Measurements from ENCODE around the gene CFAP61. TPM values are rescaled to one million over a fixed set of nuclear protein-coding genes. Genes with fewer than 3 reads are reported as not detected.

Gene CFAP61
- total RNA-seq, 1 experiment from 2014 or later: 0.19 TPM

GRCh38 chr20:20295621-20296498 lies 243.5 kb downstream of the CFAP61 start:
- DNase-seq: no peak
- no peak overlapping the region for H3K4me3 ChIP-seq (ENCODE audit: low read length)
- H3K79me2 ChIP-seq (ENCODE audit: low read length): no peaks in the 10 kb centered on the region
- H3K4me2 ChIP-seq (ENCODE audit: low read depth, low read length, poor library complexity, severe bottlenecking): no peak overlapping the region
- H2AFZ ChIP-seq (ENCODE audit: low read length): no peak overlapping the region
- no peaks in the 10 kb centered on the region for H3K9me2 ChIP-seq (replicated peaks; ENCODE audit: insufficient read depth, low read length)
- no peaks in the 10 kb centered on the region for H3K9me3 ChIP-seq (ENCODE audit: low read length)
- no peak overlapping the region for H3K9ac ChIP-seq (ENCODE audit: low read length)
- H3K27me3 ChIP-seq (ENCODE audit: low read length): no peaks in the 10 kb centered on the region
- no peaks in the 10 kb centered on the region for H3K36me3 ChIP-seq (ENCODE audit: insufficient read depth, low read length)
- H3K4me1 ChIP-seq (ENCODE audit: low read length): no peaks in the 10 kb centered on the region
- no peak overlapping the region for H3K27ac ChIP-seq (ENCODE audit: low read length)
- H4K20me1 ChIP-seq (ENCODE audit: insufficient read depth, low read depth, low read length): no peaks in the 10 kb centered on the region

- Histone ChIP-seq H3K4me2 (ENCODE audit: low read depth, low read length, poor library complexity, severe bottlenecking) (no peak overlapping the region), H4K20me1 (ENCODE audit: insufficient read depth, low read depth, low read length) (no peaks in the 10 kb centered on the region), H3K36me3 (ENCODE audit: insufficient read depth, low read length) (no peaks in the 10 kb centered on the region), H3K9ac (ENCODE audit: low read length) (no peak overlapping the region), H2AFZ (ENCODE audit: low read length) (no peak overlapping the region), H3K4me3 (ENCODE audit: low read length) (no peak overlapping the region), H3K27me3 (ENCODE audit: low read length) (no peaks in the 10 kb centered on the region), H3K9me3 (ENCODE audit: low read length) (no peaks in the 10 kb centered on the region), H3K79me2 (ENCODE audit: low read length) (no peaks in the 10 kb centered on the region), H3K27ac (ENCODE audit: low read length) (no peak overlapping the region), H3K4me1 (ENCODE audit: low read length) (no peaks in the 10 kb centered on the region), H3K9me2 (replicated peaks; ENCODE audit: insufficient read depth, low read length) (no peaks in the 10 kb centered on the region)
- DNase-seq: no peak
These were observed 244.8 kb downstream of the CFAP61 start for GRCh38 chr20:20297181-20297580.

GRCh38 chr20:20297752-20298151 lies 245.4 kb downstream of the CFAP61 start:
- no peaks in the 10 kb centered on the region for H3K36me3 ChIP-seq (ENCODE audit: insufficient read depth, low read length)

GRCh38 chr20:20299904-20300303 lies 247.6 kb downstream of the CFAP61 start:
- Histone ChIP-seq H4K20me1 (ENCODE audit: insufficient read depth, low read depth, low read length) (no peaks in the 10 kb centered on the region), H3K9me3 (ENCODE audit: low read length) (no peaks in the 10 kb centered on the region), H2AFZ (ENCODE audit: low read length) (no peak overlapping the region), H3K27me3 (ENCODE audit: low read length) (no peaks in the 10 kb centered on the region), H3K79me2 (ENCODE audit: low read length) (no peaks in the 10 kb centered on the region), H3K9ac (ENCODE audit: low read length) (no peak overlapping the region), H3K4me3 (ENCODE audit: low read length) (no peak overlapping the region), H3K4me2 (ENCODE audit: low read depth, low read length, poor library complexity, severe bottlenecking) (no peak overlapping the region), H3K27ac (ENCODE audit: low read length) (no peak overlapping the region), H3K4me1 (ENCODE audit: low read length) (no peaks in the 10 kb centered on the region), H3K9me2 (replicated peaks; ENCODE audit: insufficient read depth, low read length) (no peaks in the 10 kb centered on the region), H3K36me3 (ENCODE audit: insufficient read depth, low read length) (no peaks in the 10 kb centered on the region)
- DNase-seq: no peak

More at GRCh38 chr20:20297752-20298151, 245.4 kb downstream of the CFAP61 start:
- no peak overlapping the region for H3K4me3 ChIP-seq (ENCODE audit: low read length)
- H4K20me1 ChIP-seq (ENCODE audit: insufficient read depth, low read depth, low read length): no peaks in the 10 kb centered on the region
- H3K9ac ChIP-seq (ENCODE audit: low read length): no peak overlapping the region
- no peak for DNase-seq
- H3K9me3 ChIP-seq (ENCODE audit: low read length): no peaks in the 10 kb centered on the region
- H3K4me1 ChIP-seq (ENCODE audit: low read length): no peaks in the 10 kb centered on the region
- no peak overlapping the region for H3K27ac ChIP-seq (ENCODE audit: low read length)
- no peak overlapping the region for H3K4me2 ChIP-seq (ENCODE audit: low read depth, low read length, poor library complexity, severe bottlenecking)
- no peaks in the 10 kb centered on the region for H3K27me3 ChIP-seq (ENCODE audit: low read length)
- no peaks in the 10 kb centered on the region for H3K9me2 ChIP-seq (replicated peaks; ENCODE audit: insufficient read depth, low read length)
- no peaks in the 10 kb centered on the region for H3K79me2 ChIP-seq (ENCODE audit: low read length)
- H2AFZ ChIP-seq (ENCODE audit: low read length): no peak overlapping the region

DNA sequence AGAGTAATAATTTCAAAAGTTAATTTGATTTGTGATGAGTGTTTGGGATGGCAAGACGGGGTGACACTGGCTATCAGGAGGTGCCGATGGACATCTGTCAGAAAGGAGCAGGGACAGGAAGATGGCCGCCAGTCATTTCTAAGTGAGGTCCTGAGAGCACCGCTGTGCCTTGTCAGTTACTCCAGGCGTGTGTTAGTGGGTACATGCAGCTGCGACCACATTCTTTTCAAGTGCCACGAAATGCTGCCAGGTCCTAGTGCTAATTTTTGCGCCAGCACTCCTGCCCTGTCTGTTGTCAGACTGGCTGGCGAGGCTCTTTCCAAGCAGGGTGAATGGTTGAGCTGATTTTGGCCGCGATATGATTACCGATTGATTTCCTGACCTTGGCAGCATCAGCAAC lies 251.0 kb downstream of the CFAP61 start:
- H3K9me3 ChIP-seq (ENCODE audit: low read length): no peaks in the 10 kb centered on the region
- H3K4me3 ChIP-seq (ENCODE audit: low read length): no peak overlapping the region
- no peak overlapping the region for H3K4me2 ChIP-seq (ENCODE audit: low read depth, low read length, poor library complexity, severe bottlenecking)
- H2AFZ ChIP-seq (ENCODE audit: low read length): no peak overlapping the region
- no peaks in the 10 kb centered on the region for H3K4me1 ChIP-seq (ENCODE audit: low read length)
- H3K27me3 ChIP-seq (ENCODE audit: low read length): no peaks in the 10 kb centered on the region
- no peak overlapping the region for H3K9ac ChIP-seq (ENCODE audit: low read length)
- H3K36me3 ChIP-seq (ENCODE audit: insufficient read depth, low read length): no peaks in the 10 kb centered on the region
- no peaks in the 10 kb centered on the region for H3K79me2 ChIP-seq (ENCODE audit: low read length)
- no peaks in the 10 kb centered on the region for H3K9me2 ChIP-seq (replicated peaks; ENCODE audit: insufficient read depth, low read length)
- DNase-seq: no peak
- H4K20me1 ChIP-seq (ENCODE audit: insufficient read depth, low read depth, low read length): no peaks in the 10 kb centered on the region
- no peak overlapping the region for H3K27ac ChIP-seq (ENCODE audit: low read length)

DNA sequence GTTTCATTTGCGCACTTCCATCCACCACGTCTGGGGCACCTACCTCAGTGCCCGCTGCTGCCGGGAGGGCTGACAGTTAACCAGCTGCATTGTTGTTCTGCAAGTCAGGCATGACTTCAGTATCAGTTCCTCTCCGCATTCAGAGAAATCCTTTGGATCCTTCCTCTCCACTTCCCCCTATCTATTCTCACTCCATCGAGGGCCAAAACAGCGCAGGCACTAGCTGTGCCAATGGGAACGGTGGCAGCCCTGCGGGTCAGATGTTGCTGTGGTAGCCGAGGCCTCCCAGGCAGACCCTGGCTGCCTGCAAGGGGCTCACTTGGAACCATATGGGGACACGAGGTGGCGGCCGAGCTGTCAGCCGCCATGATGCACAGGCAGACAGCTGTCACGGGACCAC lies 251.4 kb downstream of the CFAP61 start:
- Histone ChIP-seq H3K27ac (ENCODE audit: low read length) (no peak overlapping the region), H3K36me3 (ENCODE audit: insufficient read depth, low read length) (no peaks in the 10 kb centered on the region), H4K20me1 (ENCODE audit: insufficient read depth, low read depth, low read length) (no peaks in the 10 kb centered on the region), H3K79me2 (ENCODE audit: low read length) (no peaks in the 10 kb centered on the region), H3K9ac (ENCODE audit: low read length) (no peak overlapping the region), H3K4me1 (ENCODE audit: low read length) (no peaks in the 10 kb centered on the region), H3K9me2 (replicated peaks; ENCODE audit: insufficient read depth, low read length) (no peaks in the 10 kb centered on the region), H3K9me3 (ENCODE audit: low read length) (no peaks in the 10 kb centered on the region), H3K4me2 (ENCODE audit: low read depth, low read length, poor library complexity, severe bottlenecking) (no peak overlapping the region), H3K27me3 (ENCODE audit: low read length) (no peaks in the 10 kb centered on the region), H2AFZ (ENCODE audit: low read length) (no peak overlapping the region), H3K4me3 (ENCODE audit: low read length) (no peak overlapping the region)
- DNase-seq: no peak

DNA sequence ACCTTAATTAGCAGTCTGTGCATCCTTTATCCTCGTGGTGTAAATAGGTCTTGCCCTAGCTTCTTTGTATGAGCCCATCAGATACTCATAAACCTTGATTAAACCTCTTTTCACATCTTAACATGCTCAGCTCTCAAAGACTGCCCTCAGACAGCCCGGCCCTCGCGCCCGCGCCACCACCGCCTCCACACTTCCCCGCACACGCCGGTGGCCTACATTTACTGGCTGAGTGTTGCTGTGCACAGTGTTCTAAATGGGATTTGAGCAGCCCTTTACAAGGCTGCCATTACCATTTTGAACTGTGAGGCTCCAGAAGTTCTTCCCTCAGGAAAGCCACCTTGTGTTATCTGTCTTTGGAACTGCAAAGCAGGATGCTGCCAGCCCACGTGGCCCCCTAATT lies 252.6 kb downstream of the CFAP61 start:
- Histone ChIP-seq H3K4me1 (ENCODE audit: low read length) (no peaks in the 10 kb centered on the region), H3K4me2 (ENCODE audit: low read depth, low read length, poor library complexity, severe bottlenecking) (no peak overlapping the region), H3K9me3 (ENCODE audit: low read length) (no peaks in the 10 kb centered on the region), H3K9ac (ENCODE audit: low read length) (no peak overlapping the region), H3K4me3 (ENCODE audit: low read length) (no peak overlapping the region), H2AFZ (ENCODE audit: low read length) (no peak overlapping the region), H3K27ac (ENCODE audit: low read length) (no peak overlapping the region), H3K27me3 (ENCODE audit: low read length) (no peaks in the 10 kb centered on the region), H3K79me2 (ENCODE audit: low read length) (no peaks in the 10 kb centered on the region), H3K36me3 (ENCODE audit: insufficient read depth, low read length) (no peaks in the 10 kb centered on the region), H4K20me1 (ENCODE audit: insufficient read depth, low read depth, low read length) (no peaks in the 10 kb centered on the region), H3K9me2 (replicated peaks; ENCODE audit: insufficient read depth, low read length) (no peaks in the 10 kb centered on the region)
- no peak for DNase-seq

DNA sequence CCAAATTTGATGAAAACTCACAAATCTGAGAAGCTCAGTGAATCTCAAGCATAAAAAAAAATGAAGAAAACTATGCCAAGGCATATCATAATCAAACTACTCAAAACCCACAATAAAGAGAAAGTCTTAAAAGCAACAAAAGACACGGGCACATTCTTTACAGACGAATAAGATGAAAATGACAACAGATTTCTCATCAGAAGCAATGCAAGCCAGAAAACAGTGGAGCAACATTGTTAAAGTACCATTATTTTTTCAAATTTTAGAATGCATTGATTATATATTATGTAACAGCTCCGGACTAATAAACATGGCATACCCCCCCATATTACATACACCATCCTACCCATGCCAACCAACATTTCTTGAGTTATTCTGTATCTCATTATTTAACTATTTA lies 260.2 kb downstream of the CFAP61 start:
- H3K4me1 ChIP-seq (ENCODE audit: low read length): peaks cover 6% of the 10 kb centered on the region
- no peaks in the 10 kb centered on the region for H3K9me2 ChIP-seq (replicated peaks; ENCODE audit: insufficient read depth, low read length)
- no peaks in the 10 kb centered on the region for H3K79me2 ChIP-seq (ENCODE audit: low read length)
- H3K36me3 ChIP-seq (ENCODE audit: insufficient read depth, low read length): no peaks in the 10 kb centered on the region
- no peak overlapping the region for H3K27ac ChIP-seq (ENCODE audit: low read length)
- no peaks in the 10 kb centered on the region for H4K20me1 ChIP-seq (ENCODE audit: insufficient read depth, low read depth, low read length)
- no peak overlapping the region for H3K4me2 ChIP-seq (ENCODE audit: low read depth, low read length, poor library complexity, severe bottlenecking)
- H3K9me3 ChIP-seq (ENCODE audit: low read length): no peaks in the 10 kb centered on the region
- H3K9ac ChIP-seq (ENCODE audit: low read length): no peak overlapping the region
- no peak overlapping the region for H2AFZ ChIP-seq (ENCODE audit: low read length)
- no peak overlapping the region for H3K4me3 ChIP-seq (ENCODE audit: low read length)
- no peaks in the 10 kb centered on the region for H3K27me3 ChIP-seq (ENCODE audit: low read length)
- no peak for DNase-seq

All from Karpas-422 (cell line).